HEK293 (cell line): ENCODE results near the gene CD46.

Experiments
- CTCF ChIA-PET: fragments of 350-600 bp; formaldehyde crosslinking; extraction: SDS; loops from one replicate; lab custom pipeline; 2021; ENCODE audit warnings: antibody characterized with exemption; lab: Yijun Ruan, JAX
- POLR2A ChIA-PET: fragments of 300-600 bp; formaldehyde crosslinking; extraction: SDS; loops from one replicate; lab custom pipeline; 2020; ENCODE audit warnings: antibody characterized with exemption, inconsistent platforms; lab: Yijun Ruan, JAX
- H3K27ac ChIP-seq: fragments of 200-500 bp; sonication (Bioruptor generic); 2 replicates; pipeline ENCODE4 v1.5.1; 2014; ENCODE audit warnings: low read depth, low read length, control low read depth, inconsistent platforms; ENCODE audit errors: extremely low read depth
- H3K36me3 ChIP-seq, 2 experiments: fragments of 200-500 bp in 1 of 2; sonication (Bioruptor generic) in 1 of 2; 1 replicate in 1 of 2; 2 replicates in 1 of 2; pipeline ENCODE4 v1.5.1; 2014 to 2017; ENCODE audit warnings: inconsistent platforms in 2 of 2, low read length in 2 of 2; ENCODE audit not compliant: control insufficient read depth in 2 of 2, insufficient read depth in 1 of 2
- H3K4me1 ChIP-seq: fragments of 200-500 bp; sonication (Bioruptor generic); 2 replicates; pipeline ENCODE4 v1.5.1; 2014; ENCODE audit warnings: mild to moderate bottlenecking, low read length, inconsistent platforms; ENCODE audit not compliant: control insufficient read depth, insufficient read depth
- H3K4me3 ChIP-seq: 2 replicates; pipeline ENCODE4 v1.5.1; 2011; ENCODE audit warnings: low read depth, mild to moderate bottlenecking, control low read depth, low read length, moderate library complexity
- H3K9me3 ChIP-seq: fragments of 200-500 bp; sonication (Bioruptor generic); 2 replicates; pipeline ENCODE4 v1.5.1; 2014; ENCODE audit warnings: low read depth, low read length, inconsistent platforms; ENCODE audit not compliant: control insufficient read depth, insufficient read depth
- HOXC10 ChIP-seq: sonication (generic); formaldehyde crosslinking; IDR thresholded peaks from 2 replicates; pipeline ENCODE4 v1.8.1; 2023; ENCODE audit warnings: mild to moderate bottlenecking, missing genetic modification reagents
- MEIS1 ChIP-seq: sonication (generic); formaldehyde crosslinking; IDR thresholded peaks from 2 replicates; pipeline ENCODE4 v1.8.1; 2022; ENCODE audit warnings: missing genetic modification reagents, mild to moderate bottlenecking, borderline replicate concordance
- PATZ1 ChIP-seq: fragments of 450-650 bp; formaldehyde crosslinking; IDR thresholded peaks from 2 replicates; pipeline ENCODE4 v1.5.1; 2016; ENCODE audit warnings: missing biosample characterization, missing genetic modification characterization
- PRDM4 ChIP-seq: fragments of 450-650 bp; formaldehyde crosslinking; IDR thresholded peaks from 2 replicates; pipeline ENCODE4 v1.5.1; 2017; ENCODE audit warnings: missing biosample characterization, missing genetic modification characterization
- RBAK ChIP-seq: fragments of 450-650 bp; formaldehyde crosslinking; IDR thresholded peaks from 2 replicates; pipeline ENCODE4 v1.5.1; 2016; ENCODE audit warnings: missing biosample characterization, missing genetic modification characterization
- REST ChIP-seq: fragments of 450-650 bp; formaldehyde crosslinking; IDR thresholded peaks from 2 replicates; pipeline ENCODE4 v1.5.1; 2016; ENCODE audit warnings: missing biosample characterization, missing genetic modification characterization
- SCRT1 ChIP-seq: fragments of 450-650 bp; formaldehyde crosslinking; IDR thresholded peaks from 2 replicates; pipeline ENCODE4 v1.5.1; 2016; ENCODE audit warnings: missing biosample characterization, missing genetic modification characterization, borderline replicate concordance
- SCRT2 ChIP-seq: fragments of 450-650 bp; formaldehyde crosslinking; IDR thresholded peaks from 2 replicates; pipeline ENCODE4 v1.5.1; 2016; ENCODE audit warnings: missing biosample characterization, missing genetic modification characterization
- TCF7L2 ChIP-seq: IDR thresholded peaks from 2 replicates; pipeline ENCODE4 v1.6.1; 2011; ENCODE audit warnings: low read depth, mild to moderate bottlenecking, inconsistent platforms, low read length, moderate library complexity, borderline replicate concordance
- ZNF2 ChIP-seq: fragments of 450-650 bp; formaldehyde crosslinking; IDR thresholded peaks from 2 replicates; pipeline ENCODE4 v1.5.1; 2016; ENCODE audit warnings: missing biosample characterization, missing genetic modification characterization
- ZNF280C ChIP-seq: fragments of 450-650 bp; formaldehyde crosslinking; IDR thresholded peaks from 2 replicates; pipeline ENCODE4 v1.5.1; 2016; ENCODE audit warnings: missing biosample characterization, missing genetic modification characterization
- ZNF501 ChIP-seq: fragments of 450-650 bp; formaldehyde crosslinking; IDR thresholded peaks from 2 replicates; pipeline ENCODE4 v1.5.1; 2016; ENCODE audit warnings: missing biosample characterization, missing genetic modification characterization
- ZNF544 ChIP-seq: fragments of 450-650 bp; formaldehyde crosslinking; IDR thresholded peaks from 2 replicates; pipeline ENCODE4 v1.5.0; 2017; ENCODE audit warnings: missing biosample characterization, missing genetic modification characterization
- ZNF555 ChIP-seq: fragments of 450-650 bp; formaldehyde crosslinking; conservative IDR thresholded peaks from 2 replicates; pipeline ENCODE4 v1.5.1; 2017; ENCODE audit warnings: missing biosample characterization, mild to moderate bottlenecking, missing genetic modification characterization, inconsistent platforms
- ZNF561 ChIP-seq: fragments of 450-650 bp; IDR thresholded peaks from 2 replicates; pipeline ENCODE4 v1.5.1; 2018; ENCODE audit warnings: missing biosample characterization, missing genetic modification characterization, borderline replicate concordance
- ZNF621 ChIP-seq: fragments of 450-650 bp; formaldehyde crosslinking; IDR thresholded peaks from 2 replicates; pipeline ENCODE4 v1.5.1; 2017; ENCODE audit warnings: missing biosample characterization, missing genetic modification characterization
- ZNF623 ChIP-seq: fragments of 450-650 bp; formaldehyde crosslinking; IDR thresholded peaks from 2 replicates; pipeline ENCODE4 v1.5.1; 2016; ENCODE audit warnings: missing biosample characterization, missing genetic modification characterization
- ZNF629 ChIP-seq: fragments of 450-650 bp; formaldehyde crosslinking; IDR thresholded peaks from 2 replicates; pipeline ENCODE4 v1.5.1; 2017; ENCODE audit warnings: missing biosample characterization, missing genetic modification characterization
- TF ChIP-seq, protein P1 (sequence below): fragments of 450-650 bp; formaldehyde crosslinking; IDR thresholded peaks from 2 replicates; pipeline ENCODE4 v1.5.1; 2016; ENCODE audit warnings: missing biosample characterization, missing genetic modification characterization, borderline replicate concordance
- TF ChIP-seq, protein P2 (sequence below): fragments of 450-650 bp; formaldehyde crosslinking; IDR thresholded peaks from 2 replicates; pipeline ENCODE4 v1.5.1; 2017; ENCODE audit warnings: missing biosample characterization, mild to moderate bottlenecking, missing genetic modification characterization, moderate library complexity

CD46 gene

DNA sequence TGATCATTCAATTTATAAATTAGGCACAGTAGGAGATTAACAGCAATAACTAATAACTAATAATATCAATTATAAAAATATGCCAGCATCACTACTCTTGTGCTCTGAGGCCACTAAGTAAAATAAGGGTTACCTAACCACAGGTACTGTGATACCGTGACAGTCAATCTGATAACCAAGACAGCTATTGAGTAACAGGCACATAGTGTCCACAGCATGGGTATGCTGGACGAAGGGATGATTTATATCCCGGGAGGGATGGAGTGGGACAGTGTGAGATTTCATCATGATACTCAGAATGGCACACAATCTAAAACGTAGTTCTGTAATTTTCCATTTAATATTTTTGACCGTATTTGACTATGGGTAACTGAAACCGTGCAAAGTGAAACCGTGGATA, 39.4 kb downstream of the CD46 start (continued):
- TF ChIP-seq PATZ1 (tag by site-specific recombination) (no peak), PRDM4 (tag by site-specific recombination) (no peak), TCF7L2 (no peak), RBAK (no peak), ZNF2 (tag by site-specific recombination) (no peak), SCRT1 (tag by site-specific recombination) (no peak), ZNF280C (tag by site-specific recombination) (no peak), ZNF544 (no peak)

- peaks cover 0 to 22% of the 10 kb centered on the region in 2 experiments; a peak in 1 of 3 replicates for H3K36me3 ChIP-seq
- CTCF ChIA-PET: interaction anchor here (0.5 to 0.7 kb wide), 2 partner anchors 81 to 190 kb away, joined by 3 read pairs; no protein-coding TSS in a partner anchor
- POLR2A ChIA-PET: no interaction called here
Observed at GRCh38 chr1:207793327-207793726, 41.5 kb downstream of the CD46 start.

More at GRCh38 chr1:207793327-207793726, 41.5 kb downstream of the CD46 start:
- H3K9me3 ChIP-seq: no peaks in the 10 kb centered on the region
- no peak overlapping the region for H3K27ac ChIP-seq
- TF ChIP-seq ZNF555 (tag by site-specific recombination) (no peak), ZNF623 (no peak), ZNF561 (tag by site-specific recombination) (no peak), HOXC10 (CRISPR knock-in tag) (no peak), ZNF621 (tag by site-specific recombination) (no peak), SCRT2 (no peak), ZNF629 (no peak), REST (tag by site-specific recombination) (no peak), ZNF501 (no peak), MEIS1 (CRISPR knock-in tag) (no peak)
- TF ChIP-seq, protein P1, sequence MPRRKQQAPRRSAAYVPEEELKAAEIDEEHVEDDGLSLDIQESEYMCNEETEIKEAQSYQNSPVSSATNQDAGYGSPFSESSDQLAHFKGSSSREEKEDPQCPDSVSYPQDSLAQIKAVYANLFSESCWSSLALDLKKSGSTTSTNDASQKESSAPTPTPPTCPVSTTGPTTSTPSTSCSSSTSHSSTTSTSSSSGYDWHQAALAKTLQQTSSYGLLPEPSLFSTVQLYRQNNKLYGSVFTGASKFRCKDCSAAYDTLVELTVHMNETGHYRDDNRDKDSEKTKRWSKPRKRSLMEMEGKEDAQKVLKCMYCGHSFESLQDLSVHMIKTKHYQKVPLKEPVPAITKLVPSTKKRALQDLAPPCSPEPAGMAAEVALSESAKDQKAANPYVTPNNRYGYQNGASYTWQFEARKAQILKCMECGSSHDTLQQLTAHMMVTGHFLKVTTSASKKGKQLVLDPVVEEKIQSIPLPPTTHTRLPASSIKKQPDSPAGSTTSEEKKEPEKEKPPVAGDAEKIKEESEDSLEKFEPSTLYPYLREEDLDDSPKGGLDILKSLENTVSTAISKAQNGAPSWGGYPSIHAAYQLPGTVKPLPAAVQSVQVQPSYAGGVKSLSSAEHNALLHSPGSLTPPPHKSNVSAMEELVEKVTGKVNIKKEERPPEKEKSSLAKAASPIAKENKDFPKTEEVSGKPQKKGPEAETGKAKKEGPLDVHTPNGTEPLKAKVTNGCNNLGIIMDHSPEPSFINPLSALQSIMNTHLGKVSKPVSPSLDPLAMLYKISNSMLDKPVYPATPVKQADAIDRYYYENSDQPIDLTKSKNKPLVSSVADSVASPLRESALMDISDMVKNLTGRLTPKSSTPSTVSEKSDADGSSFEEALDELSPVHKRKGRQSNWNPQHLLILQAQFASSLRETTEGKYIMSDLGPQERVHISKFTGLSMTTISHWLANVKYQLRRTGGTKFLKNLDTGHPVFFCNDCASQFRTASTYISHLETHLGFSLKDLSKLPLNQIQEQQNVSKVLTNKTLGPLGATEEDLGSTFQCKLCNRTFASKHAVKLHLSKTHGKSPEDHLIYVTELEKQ (tag by site-specific recombination): no peak
- TF ChIP-seq, protein P2, sequence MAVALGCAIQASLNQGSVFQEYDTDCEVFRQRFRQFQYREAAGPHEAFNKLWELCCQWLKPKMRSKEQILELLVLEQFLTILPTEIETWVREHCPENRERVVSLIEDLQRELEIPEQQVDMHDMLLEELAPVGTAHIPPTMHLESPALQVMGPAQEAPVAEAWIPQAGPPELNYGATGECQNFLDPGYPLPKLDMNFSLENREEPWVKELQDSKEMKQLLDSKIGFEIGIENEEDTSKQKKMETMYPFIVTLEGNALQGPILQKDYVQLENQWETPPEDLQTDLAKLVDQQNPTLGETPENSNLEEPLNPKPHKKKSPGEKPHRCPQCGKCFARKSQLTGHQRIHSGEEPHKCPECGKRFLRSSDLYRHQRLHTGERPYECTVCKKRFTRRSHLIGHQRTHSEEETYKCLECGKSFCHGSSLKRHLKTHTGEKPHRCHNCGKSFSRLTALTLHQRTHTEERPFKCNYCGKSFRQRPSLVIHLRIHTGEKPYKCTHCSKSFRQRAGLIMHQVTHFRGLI (tag by site-specific recombination): no peak
- no peak overlapping the region for H3K4me3 ChIP-seq
- H3K4me1 ChIP-seq: no peaks in the 10 kb centered on the region; the same call in 1 of the 2 replicates
